ENCODE results near the gene FRMD3.

Gene FRMD3

GRCh38 chr9:83342006-83342405, 196.2 kb downstream of the FRMD3 start:
- in situ Hi-C loops (cut with MboI; ENCODE audit: low sequenced_read_pairs) = no loop called here

GRCh38 chr9:83340451-83340850, 197.8 kb downstream of the FRMD3 start:
- in situ Hi-C loops (cut with MboI; ENCODE audit: low sequenced_read_pairs) = no loop called here

- in situ Hi-C loops (cut with MboI; ENCODE audit: low sequenced_read_pairs) = no loop called here
Measured at GRCh38 chr9:83339435-83339834, 198.8 kb downstream of the FRMD3 start.

- in situ Hi-C loops (cut with MboI; ENCODE audit: low sequenced_read_pairs) = no loop called here
Measured at GRCh38 chr9:83336706-83337105, 201.5 kb downstream of the FRMD3 start.

GRCh38 chr9:83334320-83334719, 203.9 kb downstream of the FRMD3 start:
- in situ Hi-C loops (cut with MboI; ENCODE audit: low sequenced_read_pairs) = no loop called here

GRCh38 chr9:83330207-83331196, 207.7 kb downstream of the FRMD3 start:
- in situ Hi-C loops (cut with MboI; ENCODE audit: low sequenced_read_pairs) = no loop called here

- in situ Hi-C loops (cut with MboI; ENCODE audit: low sequenced_read_pairs) = no loop called here
Measured at GRCh38 chr9:83327750-83328622, 210.2 kb downstream of the FRMD3 start.

GRCh38 chr9:83327323-83327722, 210.9 kb downstream of the FRMD3 start:
- in situ Hi-C loops (cut with MboI; ENCODE audit: low sequenced_read_pairs) = no loop called here

GRCh38 chr9:83323148-83323547, 215.1 kb downstream of the FRMD3 start:
- in situ Hi-C loops (cut with MboI; ENCODE audit: low sequenced_read_pairs) = no loop called here

GRCh38 chr9:83322438-83322837, 215.8 kb downstream of the FRMD3 start:
- in situ Hi-C loops (cut with MboI; ENCODE audit: low sequenced_read_pairs) = no loop called here

- in situ Hi-C loops (cut with MboI; ENCODE audit: low sequenced_read_pairs) = no loop called here
Measured at GRCh38 chr9:83317244-83317643, 221.0 kb downstream of the FRMD3 start.

GRCh38 chr9:83315649-83316048, 222.6 kb downstream of the FRMD3 start:
- in situ Hi-C loops (cut with MboI; ENCODE audit: low sequenced_read_pairs) = no loop called here

GRCh38 chr9:83313781-83314180, 224.4 kb downstream of the FRMD3 start:
- in situ Hi-C loops (cut with MboI; ENCODE audit: low sequenced_read_pairs) = no loop called here

- in situ Hi-C loops (cut with MboI; ENCODE audit: low sequenced_read_pairs) = no loop called here
Measured at GRCh38 chr9:83312537-83312936, 225.7 kb downstream of the FRMD3 start.

GRCh38 chr9:83307066-83307724, 231.0 kb downstream of the FRMD3 start:
- in situ Hi-C loops (cut with MboI; ENCODE audit: low sequenced_read_pairs) = no loop called here

- in situ Hi-C loops (cut with MboI; ENCODE audit: low sequenced_read_pairs) = no loop called here
Measured at GRCh38 chr9:83304686-83305085, 233.5 kb downstream of the FRMD3 start.

GRCh38 chr9:83299571-83299970, 238.6 kb downstream of the FRMD3 start:
- in situ Hi-C loops (cut with MboI; ENCODE audit: low sequenced_read_pairs) = no loop called here

GRCh38 chr9:83299094-83299493, 239.1 kb downstream of the FRMD3 start:
- in situ Hi-C loops (cut with MboI; ENCODE audit: low sequenced_read_pairs) = no loop called here

- in situ Hi-C loops (cut with MboI; ENCODE audit: low sequenced_read_pairs) = no loop called here
Measured at GRCh38 chr9:83296123-83296522, 242.1 kb downstream of the FRMD3 start.

- in situ Hi-C loops (cut with MboI; ENCODE audit: low sequenced_read_pairs) = no loop called here
Measured at GRCh38 chr9:83294816-83295215, 243.4 kb downstream of the FRMD3 start.

GRCh38 chr9:83291196-83291595, 247.0 kb downstream of the FRMD3 start:
- in situ Hi-C loops (cut with MboI; ENCODE audit: low sequenced_read_pairs) = no loop called here

Measured in hTERT RPE-1 (cell line).